Measurements from ENCODE around the gene MYH7. TPM values are rescaled to one million over a fixed set of nuclear protein-coding genes. Genes with fewer than 3 reads are reported as not detected.

MYH7 gene
- total RNA-seq, 1 experiment from 2014 or later = not detected

- POLR2A ChIA-PET (ENCODE audit: low non-redundant PET) = no interaction called here
- CTCF ChIA-PET = no interaction called here
Observed at GRCh38 chr14:23449314-23449713, 13.9 kb upstream of the MYH7 start.

GRCh38 chr14:23447361-23448350 is 12.2 kb upstream of the MYH7 start:
- no peaks in the 10 kb centered on the region for H3K4me1 ChIP-seq (ENCODE audit: insufficient read depth, low read length, poor library complexity, severe bottlenecking)
- intact Hi-C loops (cut with micrococcal nuclease; ENCODE audit: unreplicated experiment) = no loop called here
- no peak overlapping the region for H3K27ac ChIP-seq (ENCODE audit: low read depth, low read length, poor library complexity, severe bottlenecking)
- ChIA-PET CTCF (no interaction called here), POLR2A (ENCODE audit: low non-redundant PET) (no interaction called here)
- TF ChIP-seq EZH2 (IDR thresholded peaks at IDR 0.05; ENCODE audit: borderline replicate concordance, low read depth, low read length, poor library complexity, severe bottlenecking) (no peak), CTCF (conservative IDR thresholded peaks at IDR 0.05; ENCODE audit: low read depth, low read length) (no peak)
- H3K4me3 ChIP-seq (ENCODE audit: low read depth, low read length, poor library complexity, severe bottlenecking) = no peak overlapping the region
- no peaks in the 10 kb centered on the region for H3K36me3 ChIP-seq (ENCODE audit: insufficient read depth, low read length, poor library complexity, severe bottlenecking)
- no peaks in the 10 kb centered on the region for H3K27me3 ChIP-seq (replicated peaks; ENCODE audit: insufficient read depth, low read depth, low read length, poor library complexity)
- DNase-seq (ENCODE audit: low spot score) = no peak
- no peaks in the 10 kb centered on the region for H3K9me3 ChIP-seq (ENCODE audit: low read depth, low read length, poor library complexity, severe bottlenecking)
- no TSS peak for BruUV-seq (replicated peaks)

More at GRCh38 chr14:23449314-23449713, 13.9 kb upstream of the MYH7 start:
- no peaks in the 10 kb centered on the region for H3K4me1 ChIP-seq (ENCODE audit: insufficient read depth, low read length, poor library complexity, severe bottlenecking)
- no peaks in the 10 kb centered on the region for H3K9me3 ChIP-seq (ENCODE audit: low read depth, low read length, poor library complexity, severe bottlenecking)
- TF ChIP-seq EZH2 (IDR thresholded peaks at IDR 0.05; ENCODE audit: borderline replicate concordance, low read depth, low read length, poor library complexity, severe bottlenecking) = no peak
- TF ChIP-seq CTCF (conservative IDR thresholded peaks at IDR 0.05; ENCODE audit: low read depth, low read length) = no peak
- no peak for DNase-seq (ENCODE audit: low spot score)
- BruUV-seq (replicated peaks) = no TSS peak
- intact Hi-C loops (cut with micrococcal nuclease; ENCODE audit: unreplicated experiment) = no loop called here
- no peak overlapping the region for H3K27ac ChIP-seq (ENCODE audit: low read depth, low read length, poor library complexity, severe bottlenecking)
- no peaks in the 10 kb centered on the region for H3K36me3 ChIP-seq (ENCODE audit: insufficient read depth, low read length, poor library complexity, severe bottlenecking)
- H3K27me3 ChIP-seq (replicated peaks; ENCODE audit: insufficient read depth, low read depth, low read length, poor library complexity) = no peaks in the 10 kb centered on the region
- H3K4me3 ChIP-seq (ENCODE audit: low read depth, low read length, poor library complexity, severe bottlenecking) = no peak overlapping the region

- Histone ChIP-seq H3K36me3 (ENCODE audit: insufficient read depth, low read length, poor library complexity, severe bottlenecking) (no peaks in the 10 kb centered on the region), H3K9me3 (ENCODE audit: low read depth, low read length, poor library complexity, severe bottlenecking) (no peaks in the 10 kb centered on the region), H3K4me3 (ENCODE audit: low read depth, low read length, poor library complexity, severe bottlenecking) (no peak overlapping the region), H3K4me1 (ENCODE audit: insufficient read depth, low read length, poor library complexity, severe bottlenecking) (no peaks in the 10 kb centered on the region), H3K27ac (ENCODE audit: low read depth, low read length, poor library complexity, severe bottlenecking) (no peak overlapping the region), H3K27me3 (replicated peaks; ENCODE audit: insufficient read depth, low read depth, low read length, poor library complexity) (no peaks in the 10 kb centered on the region)
- ChIA-PET CTCF (no interaction called here), POLR2A (ENCODE audit: low non-redundant PET) (no interaction called here)
- DNase-seq (ENCODE audit: low spot score) = no peak
- intact Hi-C loops (cut with micrococcal nuclease; ENCODE audit: unreplicated experiment) = no loop called here
- BruUV-seq (replicated peaks) = no TSS peak
- TF ChIP-seq CTCF (conservative IDR thresholded peaks at IDR 0.05; ENCODE audit: low read depth, low read length) (no peak), EZH2 (IDR thresholded peaks at IDR 0.05; ENCODE audit: borderline replicate concordance, low read depth, low read length, poor library complexity, severe bottlenecking) (no peak)
Observed at GRCh38 chr14:23446291-23446851, 10.9 kb upstream of the MYH7 start.
